HUES6 (cell line): ENCODE measurements around the gene MBNL2.

ENCODE experiments used
- H3K27ac ChIP-seq: 2 replicates; pipeline ENCODE4 v1.7.0; 2013; ENCODE audit warnings: low read depth, mild to moderate bottlenecking, low read length, inconsistent platforms
- H3K27me3 ChIP-seq: 2 replicates; pipeline ENCODE4 v1.6.1; 2013; ENCODE audit warnings: low read length; ENCODE audit not compliant: control insufficient read depth, insufficient read depth
- H3K36me3 ChIP-seq: 2 replicates; pipeline ENCODE4 v1.6.1; 2013; ENCODE audit warnings: low read length; ENCODE audit not compliant: control insufficient read depth, insufficient read depth
- H3K4me1 ChIP-seq: 2 replicates; pipeline ENCODE4 v1.6.1; 2013; ENCODE audit warnings: low read length; ENCODE audit not compliant: control insufficient read depth, insufficient read depth
- H3K4me3 ChIP-seq: 2 replicates; pipeline ENCODE4 v1.5.1; 2013; ENCODE audit warnings: low read depth, low read length
- H3K9ac ChIP-seq: one replicate; pipeline ENCODE4 v1.6.1; 2013; ENCODE audit warnings: mild to moderate bottlenecking, low read length
- H3K9me3 ChIP-seq: 2 replicates; pipeline ENCODE4 v1.6.1; 2013; ENCODE audit warnings: low read depth, low read length; ENCODE audit not compliant: control insufficient read depth, insufficient read depth

Gene MBNL2

GRCh38 chr13:97191615-97192014 is 30.5 kb upstream of the MBNL2 start:
- peaks cover 13% of the 10 kb centered on the region for H3K4me1 ChIP-seq
- H3K4me3 ChIP-seq: no peak overlapping the region
- H3K9ac ChIP-seq: no peak overlapping the region
- no peaks in the 10 kb centered on the region for H3K9me3 ChIP-seq
- no peaks in the 10 kb centered on the region for H3K27me3 ChIP-seq
- H3K36me3 ChIP-seq: no peaks in the 10 kb centered on the region
- H3K27ac ChIP-seq: no peak overlapping the region

GRCh38 chr13:97192166-97192565 is 30.0 kb upstream of the MBNL2 start:
- Histone ChIP-seq H3K9ac (no peak overlapping the region), H3K27ac (no peak overlapping the region), H3K4me1 (peaks cover 18% of the 10 kb centered on the region), H3K4me3 (no peak overlapping the region), H3K9me3 (no peaks in the 10 kb centered on the region), H3K36me3 (no peaks in the 10 kb centered on the region), H3K27me3 (no peaks in the 10 kb centered on the region)

GRCh38 chr13:97193577-97193976 is 28.6 kb upstream of the MBNL2 start:
- H3K36me3 ChIP-seq: no peaks in the 10 kb centered on the region
- no peaks in the 10 kb centered on the region for H3K9me3 ChIP-seq
- H3K27ac ChIP-seq: no peak overlapping the region

DNA sequence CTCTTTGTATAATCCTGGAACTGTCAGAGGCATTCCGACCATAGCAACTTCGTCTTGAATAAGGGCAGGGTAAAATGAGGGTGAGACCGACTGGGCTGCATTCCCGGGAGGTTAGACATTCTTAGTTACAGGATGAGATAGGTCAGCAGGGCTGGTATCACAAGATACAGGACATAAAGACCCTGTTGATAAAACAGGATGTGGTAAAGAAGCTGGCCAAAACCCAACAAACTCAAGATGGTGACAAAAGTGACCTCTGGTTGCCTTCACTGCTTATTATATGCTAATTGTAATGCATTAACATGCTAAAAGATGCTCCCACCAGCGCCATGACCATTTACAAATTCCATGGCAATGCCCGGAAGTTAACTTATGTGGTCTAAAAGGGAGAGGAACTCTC is 27.7 kb upstream of the MBNL2 start:
- no peaks in the 10 kb centered on the region for H3K36me3 ChIP-seq
- H3K4me1 ChIP-seq: peaks cover 18% of the 10 kb centered on the region
- H3K4me3 ChIP-seq: no peak overlapping the region
- H3K9ac ChIP-seq: no peak overlapping the region
- H3K27me3 ChIP-seq: no peaks in the 10 kb centered on the region
- H3K9me3 ChIP-seq: no peaks in the 10 kb centered on the region
- H3K27ac ChIP-seq: no peak overlapping the region

More at GRCh38 chr13:97193577-97193976, 28.6 kb upstream of the MBNL2 start:
- H3K4me1 ChIP-seq: peaks cover 18% of the 10 kb centered on the region
- no peak overlapping the region for H3K9ac ChIP-seq
- H3K27me3 ChIP-seq: no peaks in the 10 kb centered on the region
- no peak overlapping the region for H3K4me3 ChIP-seq

- Histone ChIP-seq H3K27me3 (0 out of 2 replicates have a peak, but pooled peaks cover 3% of the 10 kb centered on the region), H3K27ac (no peak overlapping the region), H3K4me1 (peaks cover 18% of the 10 kb centered on the region), H3K9me3 (no peaks in the 10 kb centered on the region), H3K36me3 (no peaks in the 10 kb centered on the region), H3K9ac (no peak overlapping the region), H3K4me3 (no peak overlapping the region)
Measured at GRCh38 chr13:97196340-97196739, 25.8 kb upstream of the MBNL2 start.

DNA sequence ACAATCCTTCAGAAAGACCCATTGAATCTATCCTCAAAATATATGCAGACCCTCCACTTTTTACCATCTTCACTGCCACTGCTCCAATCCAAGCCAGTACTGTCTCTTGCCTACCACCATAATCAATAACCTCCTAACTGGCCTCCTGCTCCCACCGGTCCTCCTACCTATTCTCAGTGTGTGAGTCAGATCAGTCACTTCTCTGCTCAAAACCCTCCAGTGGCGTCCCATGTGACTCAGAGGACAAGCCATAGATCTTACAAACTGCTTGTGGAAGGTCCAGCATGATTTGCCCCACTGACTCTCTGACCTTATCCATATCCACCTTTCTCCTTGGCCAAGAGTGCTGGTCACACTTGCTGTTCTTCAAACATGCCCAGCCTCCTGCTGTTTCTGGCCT is 23.4 kb upstream of the MBNL2 start:
- Histone ChIP-seq H3K36me3 (no peaks in the 10 kb centered on the region), H3K9me3 (no peaks in the 10 kb centered on the region), H3K9ac (no peak overlapping the region), H3K4me1 (peaks cover 18% of the 10 kb centered on the region), H3K27me3 (0 out of 2 replicates have a peak, but pooled peaks cover 3% of the 10 kb centered on the region), H3K27ac (no peak overlapping the region), H3K4me3 (no peak overlapping the region)

- Histone ChIP-seq H3K27ac (no peak overlapping the region), H3K9me3 (no peaks in the 10 kb centered on the region), H3K4me3 (no peak overlapping the region), H3K27me3 (0 out of 2 replicates have a peak, but pooled peaks cover 3% of the 10 kb centered on the region), H3K4me1 (peaks cover 15% of the 10 kb centered on the region), H3K9ac (no peak overlapping the region), H3K36me3 (no peaks in the 10 kb centered on the region)
Measured at GRCh38 chr13:97199451-97199850, 22.7 kb upstream of the MBNL2 start.

GRCh38 chr13:97200081-97200942 is 21.8 kb upstream of the MBNL2 start:
- Histone ChIP-seq H3K4me1 (peaks cover 10% of the 10 kb centered on the region), H3K4me3 (no peak overlapping the region), H3K27ac (no peak overlapping the region), H3K36me3 (no peaks in the 10 kb centered on the region), H3K9ac (no peak overlapping the region), H3K9me3 (no peaks in the 10 kb centered on the region), H3K27me3 (0 out of 2 replicates have a peak, but pooled peaks cover 3% of the 10 kb centered on the region)

- H3K4me3 ChIP-seq: no peak overlapping the region
- H3K36me3 ChIP-seq: no peaks in the 10 kb centered on the region
- H3K9me3 ChIP-seq: no peaks in the 10 kb centered on the region; the same call in 1 of the 2 replicates
- no peak overlapping the region for H3K9ac ChIP-seq
- H3K27me3 ChIP-seq: 0 out of 2 replicates have a peak, but pooled peaks cover 3% of the 10 kb centered on the region
- H3K4me1 ChIP-seq: no peaks in the 10 kb centered on the region
- no peak overlapping the region for H3K27ac ChIP-seq
Measured at GRCh38 chr13:97202761-97203160, 19.4 kb upstream of the MBNL2 start.

DNA sequence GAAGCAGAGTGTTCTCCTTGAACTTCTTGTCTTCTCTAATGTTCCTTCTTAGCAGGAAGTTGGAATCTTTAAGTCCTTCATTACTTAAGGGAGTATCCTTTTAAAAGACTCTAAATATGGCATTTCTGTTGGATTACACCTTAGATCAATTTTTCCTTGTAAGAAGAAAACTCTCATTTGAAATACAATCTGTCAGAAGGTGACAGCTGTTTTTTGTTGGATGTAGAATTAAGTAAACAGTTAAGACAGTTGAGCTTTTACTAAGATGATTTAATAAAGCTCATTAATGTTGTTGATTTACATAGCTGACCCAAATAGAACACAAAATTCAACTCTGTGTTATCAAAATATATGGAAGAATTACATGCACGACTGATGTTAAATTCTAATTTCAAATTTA is 16.7 kb upstream of the MBNL2 start:
- Histone ChIP-seq H3K9me3 (no peaks in the 10 kb centered on the region; the same call in 1 of the 2 replicates), H3K27me3 (0 out of 2 replicates have a peak, but pooled peaks cover 5% of the 10 kb centered on the region), H3K27ac (no peak overlapping the region), H3K4me3 (no peak overlapping the region), H3K4me1 (no peaks in the 10 kb centered on the region), H3K9ac (no peak overlapping the region), H3K36me3 (no peaks in the 10 kb centered on the region)

DNA sequence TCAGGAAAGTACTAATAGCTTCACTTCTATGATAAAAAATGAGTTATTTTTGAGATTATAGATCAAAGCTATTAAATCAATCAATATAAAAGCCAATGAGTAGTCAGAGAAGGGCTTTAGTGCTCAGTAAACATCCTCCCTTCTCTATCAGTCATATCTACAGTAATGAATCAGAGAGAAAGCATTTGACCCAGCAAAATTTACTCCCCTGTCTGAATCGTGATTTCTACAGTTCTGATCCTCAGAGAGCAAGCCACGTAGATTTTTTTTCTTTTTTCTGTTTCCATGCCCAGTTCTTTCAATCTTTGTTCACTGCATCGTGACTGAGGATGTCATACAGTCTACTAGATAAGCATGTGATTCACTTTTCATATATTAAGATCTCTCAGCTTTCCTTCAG is 16.2 kb upstream of the MBNL2 start:
- Histone ChIP-seq H3K27me3 (0 out of 2 replicates have a peak, but pooled peaks cover 5% of the 10 kb centered on the region), H3K4me3 (no peak overlapping the region), H3K36me3 (no peaks in the 10 kb centered on the region), H3K9me3 (no peaks in the 10 kb centered on the region; the same call in 1 of the 2 replicates), H3K27ac (no peak overlapping the region), H3K4me1 (no peaks in the 10 kb centered on the region), H3K9ac (no peak overlapping the region)
